Measurements from ENCODE around the gene PRIM1.
A peak's percentile ranks its signal among the peaks of the same experiment; 100 is the strongest.
"Not testable (repeated sequence)": the region's sequence is repeated elsewhere in the genome, so short reads cannot be mapped to it uniquely, and the experiment has no call there.

Gene PRIM1

DNA sequence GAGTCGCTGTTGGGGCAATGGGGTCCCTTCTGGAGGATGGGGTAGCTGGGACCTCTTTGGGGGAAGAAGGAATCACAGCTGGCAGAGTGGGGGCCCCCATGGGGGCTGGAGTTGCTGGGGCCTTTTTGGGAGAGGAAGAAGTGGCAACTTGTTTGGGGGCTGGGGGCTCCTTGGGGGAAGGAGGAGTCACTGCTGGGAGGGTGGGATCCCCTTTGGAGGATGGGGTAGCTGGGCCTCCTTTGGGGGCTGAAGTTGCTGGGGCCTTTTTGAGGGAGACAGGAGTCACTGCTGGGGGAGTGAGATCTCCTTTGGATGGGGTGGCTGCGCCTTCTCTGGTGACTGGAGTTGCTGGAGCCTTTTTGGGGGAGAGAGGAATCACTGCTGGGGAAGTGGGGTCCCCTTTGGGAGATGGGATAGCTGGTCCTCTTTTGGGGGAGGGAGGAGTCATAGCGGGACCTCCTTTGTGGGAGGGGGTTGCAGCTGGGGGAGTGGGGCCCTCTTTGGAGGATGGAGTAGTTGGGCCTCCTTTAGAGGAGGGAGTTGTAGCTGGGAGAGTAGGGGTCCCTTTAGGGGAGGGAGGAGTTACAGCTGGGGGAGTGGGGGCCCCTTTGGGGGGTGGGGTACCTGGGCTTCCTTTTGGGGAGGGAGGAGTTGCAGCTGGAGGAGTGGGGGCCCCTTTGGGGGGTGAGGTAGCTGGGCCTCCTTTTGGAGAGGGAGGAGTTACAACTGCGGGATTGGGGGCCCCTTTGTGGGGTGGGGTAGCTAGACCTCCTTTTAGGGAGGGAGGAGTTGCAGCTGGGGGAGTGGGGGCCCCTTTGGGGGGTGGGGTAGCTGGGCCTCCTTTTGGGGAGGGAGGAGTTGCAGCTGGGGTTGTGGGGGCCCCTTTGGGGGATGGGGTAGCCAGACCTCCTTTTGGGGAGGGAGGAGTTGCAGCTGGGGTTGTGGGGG, 34.9 kb downstream of the PRIM1 start:
- no peak for DNase-seq (ENCODE audit: low read depth)

DNA sequence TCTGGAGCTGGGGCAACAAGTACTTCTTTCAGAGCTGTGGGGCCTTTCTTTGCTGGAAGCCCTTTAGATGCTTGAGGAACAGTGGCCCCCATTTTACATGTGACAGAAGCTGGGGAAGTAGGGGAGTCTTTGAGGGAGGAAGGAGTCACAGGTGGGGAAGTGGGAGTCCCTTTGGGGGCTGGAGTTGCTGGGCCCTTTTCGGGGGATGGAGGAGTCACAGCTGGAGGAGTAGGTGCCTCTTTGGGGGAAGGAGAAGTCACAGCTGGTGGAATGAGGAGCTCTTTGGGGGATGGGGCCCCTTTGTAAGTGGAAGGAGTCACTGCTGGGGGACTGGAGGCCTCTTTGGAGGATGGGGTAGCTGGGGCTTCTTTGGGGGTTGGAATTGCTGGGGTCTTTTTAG, 35.7 kb downstream of the PRIM1 start:
- no peak for DNase-seq (ENCODE audit: low read depth)

DNA sequence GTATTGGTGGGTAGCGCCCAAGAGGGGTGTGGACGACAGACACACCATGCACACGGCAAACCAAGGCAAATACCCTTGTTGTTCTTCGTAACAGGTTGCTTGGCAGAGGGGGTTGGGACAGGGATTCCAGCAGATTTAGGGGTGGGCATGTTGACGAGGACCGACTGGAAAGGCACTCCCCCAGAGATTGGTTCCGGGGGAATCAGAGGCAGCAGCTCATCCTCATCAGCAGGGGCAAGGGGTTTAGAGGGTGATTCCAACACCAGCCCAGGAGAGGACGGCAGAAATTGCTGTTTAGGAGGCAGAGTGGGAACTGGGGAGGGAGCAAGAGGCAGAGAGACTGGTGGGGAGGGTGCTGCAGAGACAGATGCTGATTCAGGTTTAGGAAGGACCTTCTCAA, 36.3 kb downstream of the PRIM1 start:
- no peak for DNase-seq (ENCODE audit: low read depth)

- DNase-seq (ENCODE audit: low read depth): no peak
Measured at GRCh38 chr12:56714431-56714929, 37.6 kb downstream of the PRIM1 start.

DNA sequence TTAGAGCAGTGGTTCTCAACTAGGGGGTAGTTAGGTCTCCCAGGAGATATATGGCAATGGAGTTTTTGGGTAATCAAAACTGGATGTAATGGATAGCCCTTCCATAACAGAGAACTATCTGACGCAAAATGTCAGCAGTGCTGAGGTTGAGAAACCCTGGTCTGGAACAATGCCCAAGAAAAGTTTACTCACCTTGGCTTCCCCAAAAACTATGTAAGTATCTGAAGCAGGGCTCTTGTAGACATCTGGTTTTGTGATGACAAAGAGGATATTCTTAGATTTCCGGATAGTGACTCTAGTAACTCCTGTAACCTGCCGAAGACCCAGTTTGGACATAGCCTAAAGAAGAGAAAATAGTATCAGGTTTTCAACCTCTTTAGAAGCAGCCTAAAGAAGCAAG, 38.8 kb downstream of the PRIM1 start:
- DNase-seq (ENCODE audit: low read depth): no peak

GRCh38 chr12:56709759-56710376, 42.3 kb downstream of the PRIM1 start:
- no peak for DNase-seq (ENCODE audit: low read depth)

GRCh38 chr12:56704522-56704921, 47.6 kb downstream of the PRIM1 start:
- not testable (repeated sequence) for DNase-seq (ENCODE audit: low read depth)

DNA sequence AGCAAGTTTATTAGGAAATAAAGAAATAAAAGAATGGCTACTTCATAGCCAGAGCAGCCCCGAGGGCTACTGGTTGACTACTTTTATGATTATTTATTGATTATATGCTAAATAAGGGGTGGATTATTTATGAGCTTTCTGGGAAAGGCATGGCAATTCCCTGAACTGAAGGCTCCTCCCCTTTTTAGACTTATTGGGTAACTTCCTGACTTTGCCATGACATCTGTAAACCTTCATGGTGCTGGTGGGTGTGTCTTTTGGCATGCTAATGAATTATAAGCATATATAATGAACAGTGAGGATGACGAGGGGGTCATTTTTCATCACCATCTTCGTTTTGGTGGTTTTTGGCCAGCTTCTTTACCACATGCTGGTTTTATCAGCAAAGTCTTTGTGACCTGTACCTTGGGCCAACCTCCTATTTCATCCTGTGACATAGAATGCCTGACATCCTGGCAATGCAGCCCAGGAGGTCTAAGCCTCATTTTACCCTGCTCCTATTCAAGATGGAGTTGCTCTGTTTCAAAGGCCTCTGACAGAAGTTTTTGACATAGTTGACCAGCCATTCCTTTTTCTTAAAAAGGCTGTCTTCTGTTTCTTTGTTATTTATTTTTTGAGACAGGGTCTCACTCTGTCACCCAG, 53.0 kb downstream of the PRIM1 start:
- DNase-seq (ENCODE audit: low read depth): no peak

DNA sequence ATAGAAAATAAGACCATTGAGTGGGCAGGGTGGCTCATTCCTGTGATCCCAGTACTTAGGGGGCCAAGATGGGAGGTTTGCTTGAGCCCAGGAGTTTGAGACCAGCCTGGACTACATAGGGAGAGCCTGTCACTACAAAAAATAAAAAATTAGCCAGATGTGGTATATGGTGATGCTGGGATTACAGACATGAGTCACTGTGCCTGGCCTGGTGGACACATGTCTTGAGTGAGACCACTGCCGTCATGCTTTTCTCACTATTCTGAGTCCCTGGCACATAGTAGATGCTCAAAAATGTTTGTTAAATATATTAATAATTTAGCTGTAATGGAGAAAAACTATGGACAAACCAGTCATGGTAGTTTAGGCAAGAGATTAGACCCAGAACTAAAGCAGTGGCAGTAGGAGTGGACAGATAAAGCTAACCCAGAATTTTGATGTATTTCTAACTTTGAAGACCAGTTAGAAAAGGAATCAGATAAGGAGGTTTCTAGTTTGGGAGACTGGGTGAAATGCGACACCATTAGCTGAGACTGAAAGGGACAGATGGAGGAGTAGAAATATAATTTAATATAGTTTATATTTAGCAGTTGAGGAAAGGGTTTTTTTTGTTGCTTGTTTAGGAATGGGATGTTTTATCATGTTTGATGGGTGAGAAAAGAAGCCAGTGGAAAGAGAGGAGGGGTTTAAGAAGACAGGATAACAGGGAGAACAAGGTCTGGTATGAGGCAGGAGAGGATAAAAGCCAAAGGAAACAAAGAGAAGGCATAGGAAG, 56.6 kb downstream of the PRIM1 start:
- DNase-seq (ENCODE audit: low read depth): no peak

GRCh38 chr12:56694161-56694560, 58.0 kb downstream of the PRIM1 start:
- DNase-seq (ENCODE audit: low read depth): no peak

DNA sequence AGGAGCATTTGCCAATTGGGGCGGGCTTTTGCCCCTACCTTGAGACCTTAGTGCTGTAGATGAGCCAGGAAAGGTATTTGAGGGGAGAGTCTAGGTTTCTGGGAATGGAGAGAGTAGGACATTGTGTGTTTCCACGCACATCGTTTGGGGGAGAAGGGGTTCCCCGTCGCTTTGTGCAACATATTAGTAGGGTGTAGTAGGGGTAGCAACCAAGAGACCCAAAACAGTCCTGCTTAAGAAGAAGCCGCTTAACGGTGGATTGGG, 63.3 kb downstream of the PRIM1 start:
- no peak for DNase-seq (ENCODE audit: low read depth)

- peak; percentile 96 for DNase-seq (ENCODE audit: low read depth)
Measured at GRCh38 chr12:56688129-56688845, 63.8 kb downstream of the PRIM1 start, which contains the start of gene PTGES3. Gene PTGES3, minus strand, starts transcription at chr12:56688284. Its CDS starts 285 bp downstream, at chr12:56687999.

DNA sequence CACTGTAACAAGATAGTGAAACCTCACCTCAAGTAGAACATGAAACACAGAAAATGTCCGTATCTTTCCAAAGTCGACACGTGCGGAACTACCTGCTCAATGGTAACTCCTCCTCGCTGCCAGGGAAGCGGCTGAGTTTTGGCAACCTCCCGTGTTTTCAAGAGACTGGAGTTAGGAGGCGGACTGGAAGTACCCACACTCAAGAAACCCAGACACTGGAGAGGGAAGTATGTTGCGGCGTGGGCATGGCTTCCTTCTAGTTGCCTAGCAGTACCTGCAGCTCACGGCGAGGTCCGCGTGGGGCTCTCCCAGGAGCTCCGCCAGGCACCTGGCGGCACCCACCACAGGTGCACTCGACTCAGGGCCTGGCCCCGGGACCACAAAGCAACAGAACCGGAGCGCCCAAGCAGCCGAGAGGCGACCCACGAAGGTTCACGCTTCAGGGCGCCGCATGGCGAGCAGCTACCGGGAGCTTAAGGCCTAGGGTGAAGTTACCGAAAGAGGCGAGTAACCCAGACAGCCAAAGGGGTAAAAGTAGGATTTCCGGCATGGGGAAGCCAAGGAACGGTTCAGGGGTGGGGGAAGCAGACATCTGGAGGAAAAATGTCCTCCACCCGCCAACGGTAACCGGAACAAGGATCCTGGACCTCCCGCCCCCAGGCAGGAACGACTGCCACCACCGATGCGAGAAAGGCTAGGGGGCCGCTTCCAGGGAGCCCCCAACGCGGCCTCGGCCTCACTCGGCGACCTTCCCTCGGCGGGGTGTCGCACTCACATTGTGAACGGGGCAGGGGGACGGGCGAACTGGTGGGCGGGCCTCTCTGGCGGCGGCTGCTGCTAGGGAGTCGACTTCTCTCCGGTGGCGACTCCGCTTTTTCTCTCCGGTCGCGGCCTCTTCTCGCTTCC, 64.6 kb downstream of the PRIM1 start:
- DNase-seq (ENCODE audit: low read depth): peak; percentile 54

- no peak for DNase-seq (ENCODE audit: low read depth)
Measured at GRCh38 chr12:56684745-56685359, 67.3 kb downstream of the PRIM1 start.

DNA sequence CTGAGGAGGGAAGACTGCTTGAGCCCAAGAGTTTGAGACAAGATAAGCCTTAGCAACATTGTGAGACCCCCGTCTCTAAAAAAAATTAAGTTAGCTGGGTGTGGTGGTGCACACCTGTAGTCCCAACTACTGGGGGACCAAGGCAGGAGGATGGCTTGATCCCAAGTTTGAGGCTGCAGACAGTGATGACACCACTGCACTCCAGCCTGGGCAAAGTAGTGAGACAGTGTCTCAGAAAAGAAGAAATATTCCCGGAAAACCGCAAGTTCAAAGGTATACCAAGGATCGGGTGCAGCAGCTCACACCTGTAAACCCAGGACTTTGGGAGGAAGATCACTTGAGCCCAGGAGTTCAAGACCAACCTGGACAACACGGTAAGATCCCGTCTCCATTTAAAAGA, 69.8 kb downstream of the PRIM1 start:
- no peak for DNase-seq (ENCODE audit: low read depth)
